Hippocampal formation (tissue), 2 donors: Measurements from ENCODE around the gene TCN1.
"Not testable (repeated sequence)": the region's sequence is repeated elsewhere in the genome, so short reads cannot be mapped to it uniquely, and the experiment has no call there.

ENCODE experiments used
- DNase-seq, 2 donors: peaks; one replicate each; lab custom pipeline; 2025; lab: John Stamatoyannopoulos, UW

The TCN1 gene, protein sequence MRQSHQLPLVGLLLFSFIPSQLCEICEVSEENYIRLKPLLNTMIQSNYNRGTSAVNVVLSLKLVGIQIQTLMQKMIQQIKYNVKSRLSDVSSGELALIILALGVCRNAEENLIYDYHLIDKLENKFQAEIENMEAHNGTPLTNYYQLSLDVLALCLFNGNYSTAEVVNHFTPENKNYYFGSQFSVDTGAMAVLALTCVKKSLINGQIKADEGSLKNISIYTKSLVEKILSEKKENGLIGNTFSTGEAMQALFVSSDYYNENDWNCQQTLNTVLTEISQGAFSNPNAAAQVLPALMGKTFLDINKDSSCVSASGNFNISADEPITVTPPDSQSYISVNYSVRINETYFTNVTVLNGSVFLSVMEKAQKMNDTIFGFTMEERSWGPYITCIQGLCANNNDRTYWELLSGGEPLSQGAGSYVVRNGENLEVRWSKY

DNA sequence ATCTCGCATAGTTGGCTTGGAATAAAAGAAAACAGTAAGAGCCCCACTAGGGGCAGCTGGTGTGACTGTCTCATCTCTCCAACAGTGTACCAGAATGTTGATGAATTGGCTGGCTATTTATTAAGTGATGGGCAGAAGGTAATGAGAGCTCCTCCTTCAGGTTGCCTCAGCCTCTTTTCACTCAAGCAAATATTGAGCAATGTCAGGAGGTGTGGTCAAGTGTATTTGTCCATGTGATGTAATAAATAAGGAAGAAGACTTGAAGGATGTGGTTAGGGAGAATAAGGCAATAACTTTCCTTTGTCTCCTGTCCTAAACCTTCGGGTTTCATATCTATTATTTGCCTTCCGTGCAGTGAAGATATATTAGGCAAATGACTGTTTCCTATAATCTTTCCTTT lies at the start of gene TCN1:
Gene TCN1, minus strand, starts transcription at position 91 of the 400 bp plus-strand sequence. Its CDS starts 17 bp downstream, at position 74.
- no peak for DNase-seq

DNA sequence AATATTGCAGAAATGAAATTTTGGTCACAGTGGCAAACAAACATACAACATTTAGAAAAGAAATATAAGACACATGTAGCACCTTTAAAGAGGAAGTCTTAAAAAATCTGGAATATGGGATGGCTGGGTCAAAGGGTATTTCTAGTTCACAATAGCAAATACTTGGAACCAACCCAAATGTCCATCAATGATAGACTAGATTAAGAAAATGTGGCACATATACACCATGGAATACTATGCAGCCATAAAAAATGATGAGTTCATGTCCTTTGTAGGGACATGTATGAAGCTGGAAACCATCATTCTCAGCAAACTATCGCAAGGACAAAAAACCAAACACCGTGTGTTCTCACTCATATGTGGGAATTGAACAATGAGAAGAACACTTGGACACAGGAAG lies 37.3 kb upstream of the TCN1 start:
- not testable (repeated sequence) for DNase-seq

DNA sequence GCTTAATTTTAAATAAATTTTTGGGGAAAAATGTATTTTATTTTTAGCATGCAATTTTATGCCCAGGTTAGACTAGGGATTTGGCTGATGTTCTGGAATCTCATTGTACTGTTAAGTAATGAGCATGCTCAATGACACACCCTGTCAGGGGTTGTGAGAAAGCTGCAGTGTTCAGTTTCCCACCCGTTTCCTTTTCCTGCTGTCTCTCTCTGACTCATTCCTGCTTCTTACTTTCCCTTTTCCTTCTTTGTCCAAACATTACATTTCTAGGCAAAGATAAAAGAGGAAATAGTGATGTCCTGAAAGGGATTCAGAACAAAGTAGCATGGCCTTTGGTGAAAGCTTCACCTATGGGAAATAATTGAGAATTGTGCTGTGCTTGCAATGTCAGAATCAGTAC lies 35.0 kb upstream of the TCN1 start:
- no peak for DNase-seq

DNA sequence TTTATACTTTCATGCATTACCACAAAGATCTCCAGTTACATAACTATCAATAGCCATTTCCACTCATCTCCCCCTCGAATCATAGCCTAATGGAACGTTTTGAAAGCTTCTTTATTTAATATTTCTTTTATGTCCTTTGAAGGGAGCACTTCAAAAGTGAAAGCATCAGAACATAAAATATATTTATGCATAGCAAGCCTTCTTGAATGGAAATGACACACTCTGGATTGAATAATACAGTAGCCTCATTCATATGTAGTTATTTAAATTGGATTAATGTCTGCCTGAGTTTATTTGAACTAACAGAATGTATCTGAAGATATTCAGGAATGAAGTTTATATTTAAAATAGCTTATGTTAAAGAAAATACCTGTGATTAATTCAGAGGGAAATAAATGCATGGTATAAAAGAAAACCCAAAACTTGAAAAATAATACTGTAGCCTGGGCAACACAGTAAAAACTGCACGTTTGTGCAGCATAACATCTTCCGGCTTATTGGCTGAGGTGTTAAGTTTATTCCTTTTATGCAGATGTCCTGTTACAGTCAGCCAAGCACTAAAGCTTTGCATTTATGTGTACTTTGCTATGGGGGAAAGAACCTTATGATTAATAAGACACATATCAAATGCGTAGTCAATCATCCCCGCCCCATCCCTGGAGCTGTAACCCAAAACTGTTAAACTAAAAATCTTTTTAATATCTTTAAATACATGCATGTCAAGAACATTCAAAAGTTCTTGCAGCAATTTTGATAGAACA lies 34.3 kb upstream of the TCN1 start:
- no peak for DNase-seq

DNA sequence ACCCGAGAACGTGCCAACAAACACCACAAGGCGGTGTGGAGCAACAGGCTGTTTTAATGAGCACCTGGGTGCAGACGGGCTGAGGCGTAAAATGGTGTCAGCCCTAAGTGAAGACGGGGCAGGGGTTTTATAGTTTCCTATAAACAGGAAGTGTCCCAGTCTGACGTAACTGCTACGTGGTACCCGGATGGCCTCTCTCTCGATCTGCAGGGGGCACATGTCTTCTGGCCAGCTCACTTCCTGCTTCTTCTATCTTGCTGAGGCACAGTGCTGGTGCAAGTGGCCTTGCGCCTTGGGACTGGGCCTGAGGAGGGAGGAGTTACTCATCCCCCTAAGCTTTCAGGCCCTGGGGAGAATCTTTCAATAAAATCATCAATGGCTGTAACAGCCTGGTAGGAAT lies 33.2 kb upstream of the TCN1 start:
- DNase-seq: no peak

DNA sequence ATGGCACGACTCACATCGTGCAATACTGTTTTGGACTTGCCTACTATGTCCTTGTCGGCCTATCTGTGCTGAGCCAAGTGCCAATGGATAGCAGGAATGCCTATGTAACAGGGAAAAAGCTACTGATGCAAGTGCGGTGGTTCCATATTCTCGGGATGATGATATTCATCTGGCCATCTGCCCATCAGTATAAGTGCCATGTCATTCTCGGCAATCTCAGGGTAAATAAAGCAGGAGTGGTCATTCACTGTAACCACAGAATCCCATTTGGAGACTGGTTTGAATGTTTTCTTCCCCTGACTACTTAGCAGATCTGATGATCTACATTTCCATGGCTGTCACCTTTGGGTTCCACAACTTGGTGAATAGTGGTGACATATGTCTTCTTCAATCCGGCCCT lies 32.4 kb upstream of the TCN1 start:
- DNase-seq: no peak

DNA sequence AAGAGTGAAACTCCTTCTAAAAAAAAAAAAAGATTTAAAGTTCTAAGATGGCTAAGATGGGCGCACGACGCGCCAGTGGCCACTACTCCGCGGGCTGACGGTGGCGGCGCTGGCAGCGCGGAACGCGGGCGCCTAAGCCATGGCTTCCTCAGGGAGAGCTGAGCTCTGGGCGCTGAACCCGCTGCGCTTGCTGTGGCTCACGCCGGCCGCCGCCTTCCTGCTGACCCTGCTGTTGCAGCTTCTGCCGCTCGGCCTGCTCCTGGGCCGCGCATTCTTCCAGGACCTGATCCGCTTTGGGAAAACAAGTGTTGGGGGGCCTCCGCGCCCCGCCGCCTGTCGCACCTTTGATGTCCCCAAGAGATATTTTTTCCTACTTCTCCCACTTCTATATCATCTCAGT lies 31.8 kb upstream of the TCN1 start:
- no peak for DNase-seq

DNA sequence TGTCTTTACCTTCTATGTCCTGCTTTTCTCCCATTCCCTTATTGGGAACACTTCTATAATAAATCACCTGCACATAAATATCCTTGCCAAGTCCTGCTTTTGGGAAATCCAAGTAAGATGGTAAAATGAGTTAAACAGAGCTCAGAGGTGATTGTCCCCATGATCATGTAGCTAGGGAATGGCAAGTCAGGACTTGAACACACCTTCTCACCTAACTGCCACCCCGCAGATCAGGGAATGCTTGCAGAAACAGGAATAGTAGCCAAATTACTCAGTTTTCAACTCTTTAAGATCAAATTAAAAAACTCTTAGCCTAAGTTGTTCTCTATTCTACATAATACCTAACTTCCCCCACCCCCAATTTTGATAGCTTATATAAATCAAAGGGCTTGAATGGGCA lies 28.3 kb upstream of the TCN1 start:
- DNase-seq: no peak

DNA sequence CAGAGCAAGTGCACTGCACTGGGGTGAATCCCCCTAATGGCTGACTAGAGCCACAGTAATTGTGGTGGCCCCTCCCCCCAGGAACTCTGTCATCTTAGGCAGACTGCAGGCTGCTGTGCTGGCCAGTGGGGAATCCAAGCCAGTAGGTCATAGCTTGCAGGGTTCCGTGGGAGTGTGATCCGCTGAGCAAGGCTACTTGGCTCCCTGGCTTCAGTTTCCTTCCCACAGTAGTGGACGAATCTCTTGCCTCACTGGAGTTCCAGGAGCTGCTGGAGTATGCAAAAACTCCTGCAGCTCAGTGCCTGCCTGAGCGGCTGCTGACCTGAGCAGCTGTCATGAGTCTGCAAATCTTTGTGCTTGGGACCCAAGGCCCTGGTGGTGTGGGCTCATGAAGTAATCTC lies 25.5 kb upstream of the TCN1 start:
- DNase-seq: no peak

DNA sequence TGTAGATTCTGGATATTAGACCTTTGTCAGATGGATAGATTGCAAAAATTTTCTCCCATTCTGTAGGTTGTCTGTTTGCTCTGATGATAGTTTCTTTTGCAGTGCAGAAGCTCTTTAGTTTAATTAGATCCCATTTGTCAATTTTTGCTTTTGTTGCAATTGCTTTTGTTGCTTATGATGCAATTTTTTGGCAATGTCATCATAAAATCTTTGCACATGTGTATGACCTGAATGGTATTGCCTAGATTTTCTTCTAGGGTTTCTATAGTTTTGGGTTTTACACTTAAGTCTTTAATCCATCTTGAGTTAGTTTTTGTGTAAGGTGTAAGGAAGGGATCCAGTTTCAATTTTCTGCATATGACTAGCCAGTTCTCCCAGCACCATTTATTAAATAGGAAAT lies 20.9 kb upstream of the TCN1 start:
- not testable (repeated sequence) for DNase-seq

DNA sequence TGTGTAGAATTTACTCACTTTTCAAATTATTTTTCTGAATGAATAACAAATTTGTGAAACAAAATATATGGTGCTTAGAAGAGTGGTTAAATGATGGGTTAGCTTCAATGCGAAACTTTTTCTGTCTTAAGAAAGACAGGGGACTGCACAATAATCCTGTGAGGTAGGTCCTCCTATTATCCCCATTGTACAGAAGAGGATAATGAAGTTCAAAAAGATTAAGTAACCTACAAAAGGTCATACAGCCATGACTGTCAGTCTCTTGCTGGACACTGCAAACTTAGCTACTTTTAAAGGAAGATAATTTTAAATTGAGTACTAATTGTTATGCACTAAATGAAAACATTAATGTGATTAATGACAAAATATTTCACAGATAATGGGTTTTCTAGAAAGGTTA lies 17.3 kb upstream of the TCN1 start:
- DNase-seq: no peak

DNA sequence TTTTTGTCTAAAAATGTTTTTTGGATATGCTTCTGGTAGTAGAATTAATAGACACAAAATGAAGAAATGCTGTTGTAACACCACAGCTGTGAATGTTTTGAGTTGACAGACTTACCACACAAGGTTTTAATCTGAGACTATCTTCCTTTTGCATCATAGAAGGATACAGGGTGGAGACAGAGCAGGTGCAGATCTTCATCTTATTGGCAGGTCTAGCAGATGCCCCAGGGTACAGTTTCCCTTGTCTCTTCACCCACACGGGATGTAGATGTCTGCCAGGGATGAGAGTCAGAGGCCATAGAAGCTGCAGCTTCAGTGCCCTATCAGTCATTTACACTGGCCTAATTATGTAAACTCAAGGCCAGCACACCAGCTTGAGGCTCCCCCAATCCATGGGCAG lies 13.3 kb upstream of the TCN1 start:
- no peak for DNase-seq

DNA sequence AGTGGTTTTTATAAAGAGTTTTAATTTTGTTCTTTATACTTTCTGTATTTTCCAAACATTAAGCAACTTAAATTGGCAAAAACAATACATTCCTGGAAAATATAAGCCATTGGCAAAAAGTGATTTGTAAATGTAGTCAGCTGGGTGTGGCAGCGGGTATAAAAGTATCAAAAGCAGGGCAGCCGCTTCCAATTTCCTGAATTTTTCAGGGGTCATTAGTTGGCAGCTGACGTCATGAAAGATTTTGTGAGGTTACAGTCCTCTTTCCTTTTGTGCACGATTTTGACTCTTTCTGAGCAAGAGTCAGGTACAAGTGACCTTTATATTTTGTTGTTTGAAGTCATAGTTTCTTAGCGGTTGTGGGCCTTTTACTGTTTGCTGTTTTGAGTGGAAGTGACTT lies 12.3 kb upstream of the TCN1 start, which contains the start of gene OOSP3:
Gene OOSP3, plus strand, starts transcription at position 208 of the 400 bp plus-strand sequence. Its CDS starts 27 bp downstream, at position 235.
- DNase-seq: no peak

DNA sequence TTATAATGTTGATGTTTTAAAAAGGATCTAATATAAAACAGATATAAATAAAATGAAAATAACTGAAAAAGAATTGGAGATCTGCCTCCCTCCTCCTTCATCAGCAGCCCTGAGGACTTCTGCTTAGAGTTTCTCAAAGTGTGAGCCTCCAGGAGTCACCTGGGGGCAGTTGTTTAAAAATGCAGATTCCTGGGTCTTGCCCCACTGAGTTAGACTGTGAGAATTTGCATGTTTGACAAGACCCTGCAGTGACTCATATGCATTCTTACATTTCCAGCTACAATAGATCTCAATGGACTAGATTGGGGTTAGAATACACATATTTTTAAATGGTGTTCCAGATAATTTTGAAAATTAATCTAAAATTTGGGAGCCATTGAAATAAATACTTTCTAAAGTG lies 11.5 kb upstream of the TCN1 start:
- DNase-seq: no peak

DNA sequence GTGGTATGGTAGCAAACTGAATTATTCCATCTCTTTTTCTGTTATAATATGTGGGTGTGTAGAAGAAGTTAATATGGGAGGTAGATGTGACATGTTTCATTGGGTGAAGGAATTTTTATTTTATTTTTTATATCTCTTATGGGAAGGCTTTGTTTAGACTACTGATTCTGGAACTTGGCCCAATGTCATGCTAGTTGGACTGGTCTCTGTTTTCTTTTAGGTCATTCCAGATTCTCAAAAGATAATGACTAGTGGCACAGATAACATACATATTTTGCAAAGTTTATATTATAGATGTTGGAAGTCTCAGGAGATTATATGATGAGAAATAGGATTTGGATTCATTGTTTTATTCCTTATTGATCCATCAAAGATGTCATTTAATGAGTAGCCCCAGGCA lies 11.0 kb upstream of the TCN1 start:
- DNase-seq: no peak

DNA sequence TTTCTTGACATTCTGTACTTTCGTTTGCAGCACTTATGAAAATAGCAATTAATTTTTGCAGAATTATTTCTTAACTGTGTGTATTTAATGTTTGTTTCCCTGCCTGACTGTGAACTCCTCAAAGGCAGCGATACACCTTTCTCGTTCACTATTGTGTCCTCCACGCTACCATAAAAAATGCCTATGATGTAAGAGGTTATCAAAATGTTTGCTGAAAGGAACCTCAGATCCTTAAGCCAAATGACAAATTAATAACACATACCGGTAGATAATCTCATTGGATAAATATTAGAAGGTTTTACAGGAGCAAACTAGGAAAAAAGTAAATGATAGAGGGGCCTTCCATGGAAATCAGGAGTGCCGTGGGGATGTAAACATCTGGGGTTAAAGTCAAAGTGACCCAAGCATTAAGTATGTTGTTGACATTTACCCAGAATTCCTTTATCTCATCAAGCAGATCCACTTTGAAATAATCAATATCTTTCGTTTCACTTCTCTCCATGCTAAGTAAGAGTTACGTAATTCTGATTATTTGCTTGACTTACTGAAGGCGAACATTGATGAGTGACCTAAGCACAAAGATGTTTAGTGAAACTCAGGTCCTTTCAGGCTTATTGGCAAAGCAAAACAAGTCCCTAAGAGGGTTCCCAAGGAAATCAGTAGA lies 9.7 kb upstream of the TCN1 start:
- no peak for DNase-seq

DNA sequence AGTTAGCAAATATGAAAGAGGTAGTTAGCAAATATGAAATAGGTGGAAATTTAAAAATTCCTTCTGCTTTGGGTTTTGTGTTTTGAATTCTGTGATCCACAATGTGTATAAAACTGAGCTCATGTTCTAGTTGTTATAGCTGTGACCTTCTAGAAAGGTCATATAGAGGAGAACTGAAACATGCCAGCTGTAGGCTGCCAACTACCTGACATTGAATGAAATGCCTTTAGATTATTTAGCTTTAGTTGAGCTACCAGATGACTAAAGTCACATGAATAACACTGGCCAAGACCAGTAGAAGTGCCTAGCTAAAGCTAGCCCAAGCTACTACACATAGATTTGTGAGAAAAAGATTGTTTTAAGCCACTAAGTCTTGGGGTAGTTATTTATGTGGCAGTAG lies 5.8 kb upstream of the TCN1 start:
- DNase-seq: no peak

DNA sequence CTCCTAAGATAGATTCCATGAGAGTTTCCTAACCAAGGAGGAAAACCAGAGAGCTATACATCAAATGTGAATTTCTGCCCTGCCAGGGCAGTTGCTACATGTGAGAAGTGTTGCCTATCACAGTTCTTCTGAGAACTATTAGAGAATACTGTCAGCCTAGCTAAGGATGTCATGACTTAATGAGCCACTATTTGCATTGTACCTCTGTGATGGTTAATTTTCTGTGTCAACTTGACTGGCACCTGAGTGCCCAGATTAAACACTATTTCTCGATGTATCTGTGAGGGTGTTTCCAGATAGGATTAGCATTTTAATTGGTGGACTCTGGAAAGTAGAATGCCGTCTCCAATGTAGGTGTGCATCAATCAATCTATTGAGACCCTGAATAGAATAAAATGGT lies 1.7 kb upstream of the TCN1 start:
- DNase-seq: no peak

DNA sequence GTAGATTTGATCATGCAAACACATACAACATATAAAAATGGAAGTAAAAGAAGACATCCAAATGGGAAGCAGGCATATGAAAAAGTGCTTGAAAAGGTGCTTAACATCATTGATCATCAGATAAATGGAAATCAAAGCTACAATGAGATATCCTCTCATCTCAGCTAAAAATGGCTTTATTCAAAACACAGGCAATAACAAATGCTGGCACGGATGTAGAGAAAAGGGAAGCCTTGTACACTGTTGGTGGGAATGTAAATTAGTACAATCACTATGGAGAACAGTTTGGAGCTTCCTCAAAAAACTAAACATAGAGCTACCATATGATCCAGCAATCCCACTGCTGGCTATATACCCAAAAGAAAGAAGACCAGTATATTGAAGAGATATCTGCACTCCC lies 549 bp upstream of the TCN1 start:
- DNase-seq: no peak

DNA sequence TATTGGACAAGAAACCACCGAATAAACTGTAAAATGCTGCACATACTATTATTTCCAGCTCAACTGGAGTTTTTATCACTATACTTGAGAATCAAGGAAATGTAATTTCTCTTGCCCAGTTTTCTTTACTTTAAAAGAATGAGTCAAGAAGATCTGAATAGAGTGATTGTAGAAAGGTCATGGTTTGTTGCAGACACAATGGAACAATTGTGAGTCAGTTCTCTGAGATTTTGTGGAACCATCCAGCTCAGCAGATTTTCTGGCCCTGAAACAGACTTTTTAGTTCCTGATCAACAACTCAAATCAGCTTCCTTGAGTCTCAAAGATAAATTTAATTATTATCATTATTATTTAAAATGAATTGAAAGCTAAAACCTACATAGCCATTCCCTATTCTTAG lies 1.3 kb downstream of the TCN1 start:
- no peak for DNase-seq

DNA sequence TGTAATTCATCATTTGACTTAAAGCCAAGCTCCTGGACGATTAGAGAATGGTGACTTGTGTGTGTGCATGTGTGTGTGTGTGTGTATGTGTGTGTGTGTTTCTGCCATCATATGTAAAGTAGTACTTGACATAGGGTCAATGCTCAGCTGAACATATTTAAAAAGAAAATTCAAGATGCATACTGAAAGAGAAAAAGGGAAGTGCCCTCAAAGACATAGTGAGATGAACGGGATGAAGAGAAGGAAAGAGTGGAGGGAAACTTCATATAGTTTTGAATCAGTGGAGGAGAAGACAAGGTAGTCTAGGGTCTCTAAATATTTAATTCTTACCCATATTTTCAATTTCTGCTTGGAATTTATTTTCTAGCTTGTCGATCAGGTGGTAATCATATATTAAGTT lies 4.0 kb downstream of the TCN1 start:
- DNase-seq: no peak

DNA sequence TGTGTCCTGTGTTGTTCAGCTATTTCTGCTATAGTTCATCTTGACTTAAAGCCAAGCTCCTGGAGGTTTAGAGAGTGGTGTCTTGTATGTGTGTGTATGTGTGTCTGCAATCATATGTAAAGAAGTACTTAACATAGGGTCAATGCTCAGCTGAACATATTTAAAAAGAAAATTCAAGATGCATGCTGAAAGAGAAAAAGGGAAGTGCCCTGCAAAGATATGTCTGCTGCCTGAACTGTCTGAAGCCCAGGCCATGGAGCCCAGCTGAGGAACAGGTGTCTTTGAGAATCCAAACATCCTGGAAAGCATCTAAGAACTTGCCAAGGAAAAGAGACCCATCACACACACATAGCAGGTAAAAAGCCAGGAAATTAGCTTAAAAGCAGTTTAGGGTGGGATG lies 6.6 kb downstream of the TCN1 start:
- no peak for DNase-seq
